ENCODE data around the gene MAP4K3.
A peak's percentile ranks its signal among the peaks of the same experiment; 100 is the strongest.

The MAP4K3 gene

DNA sequence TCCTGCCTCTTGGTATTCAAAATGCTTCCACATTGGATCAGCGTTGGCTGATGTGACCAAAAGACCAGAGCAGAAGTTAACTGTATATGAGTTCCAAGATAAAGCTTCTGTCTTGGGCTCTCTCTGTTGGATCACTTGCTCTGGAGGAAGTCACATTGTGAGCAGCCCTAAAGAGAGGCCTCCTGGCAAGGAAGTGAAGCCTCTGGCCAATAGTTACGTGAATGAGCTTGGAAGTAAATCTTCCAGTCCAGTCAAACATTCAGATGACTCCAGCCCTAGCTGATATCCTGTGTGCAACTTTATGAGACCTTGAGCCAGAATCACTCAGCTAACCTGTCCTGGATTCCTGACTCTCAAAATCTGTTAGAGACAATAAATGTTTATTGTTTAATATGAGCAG lies 125.6 kb downstream of the MAP4K3 start:
- no peak overlapping the region for H3K4me3 ChIP-seq (ENCODE audit: low read depth, low read length)
- TF ChIP-seq, protein P1, sequence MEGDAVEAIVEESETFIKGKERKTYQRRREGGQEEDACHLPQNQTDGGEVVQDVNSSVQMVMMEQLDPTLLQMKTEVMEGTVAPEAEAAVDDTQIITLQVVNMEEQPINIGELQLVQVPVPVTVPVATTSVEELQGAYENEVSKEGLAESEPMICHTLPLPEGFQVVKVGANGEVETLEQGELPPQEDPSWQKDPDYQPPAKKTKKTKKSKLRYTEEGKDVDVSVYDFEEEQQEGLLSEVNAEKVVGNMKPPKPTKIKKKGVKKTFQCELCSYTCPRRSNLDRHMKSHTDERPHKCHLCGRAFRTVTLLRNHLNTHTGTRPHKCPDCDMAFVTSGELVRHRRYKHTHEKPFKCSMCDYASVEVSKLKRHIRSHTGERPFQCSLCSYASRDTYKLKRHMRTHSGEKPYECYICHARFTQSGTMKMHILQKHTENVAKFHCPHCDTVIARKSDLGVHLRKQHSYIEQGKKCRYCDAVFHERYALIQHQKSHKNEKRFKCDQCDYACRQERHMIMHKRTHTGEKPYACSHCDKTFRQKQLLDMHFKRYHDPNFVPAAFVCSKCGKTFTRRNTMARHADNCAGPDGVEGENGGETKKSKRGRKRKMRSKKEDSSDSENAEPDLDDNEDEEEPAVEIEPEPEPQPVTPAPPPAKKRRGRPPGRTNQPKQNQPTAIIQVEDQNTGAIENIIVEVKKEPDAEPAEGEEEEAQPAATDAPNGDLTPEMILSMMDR (conservative IDR thresholded peaks at IDR 0.05; ENCODE audit: low read depth, low read length), result no peak
- DNase-seq (ENCODE audit: low read depth), result no peak

DNA sequence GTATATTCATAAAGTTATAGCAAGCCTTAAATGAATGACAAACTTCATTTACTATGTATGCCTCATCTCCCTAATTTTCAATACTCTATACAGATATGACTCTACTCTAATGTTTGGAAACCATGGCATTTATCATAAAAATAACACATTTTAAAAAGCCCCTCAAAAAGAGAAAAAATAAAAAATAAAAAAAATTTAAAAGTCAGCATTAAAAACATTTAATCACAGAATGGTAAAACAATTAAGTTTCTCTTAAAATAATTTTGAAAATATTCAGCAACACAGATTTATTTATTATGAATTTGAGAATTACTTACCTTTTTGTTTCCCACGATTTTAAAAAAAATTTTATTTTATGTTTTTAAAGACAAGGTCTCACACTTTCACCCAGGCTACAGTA lies 128.3 kb downstream of the MAP4K3 start:
- TF ChIP-seq, protein P1 (conservative IDR thresholded peaks at IDR 0.05; ENCODE audit: low read depth, low read length), result no peak
- no peak for DNase-seq (ENCODE audit: low read depth)
- no peak overlapping the region for H3K4me3 ChIP-seq (ENCODE audit: low read depth, low read length)

DNA sequence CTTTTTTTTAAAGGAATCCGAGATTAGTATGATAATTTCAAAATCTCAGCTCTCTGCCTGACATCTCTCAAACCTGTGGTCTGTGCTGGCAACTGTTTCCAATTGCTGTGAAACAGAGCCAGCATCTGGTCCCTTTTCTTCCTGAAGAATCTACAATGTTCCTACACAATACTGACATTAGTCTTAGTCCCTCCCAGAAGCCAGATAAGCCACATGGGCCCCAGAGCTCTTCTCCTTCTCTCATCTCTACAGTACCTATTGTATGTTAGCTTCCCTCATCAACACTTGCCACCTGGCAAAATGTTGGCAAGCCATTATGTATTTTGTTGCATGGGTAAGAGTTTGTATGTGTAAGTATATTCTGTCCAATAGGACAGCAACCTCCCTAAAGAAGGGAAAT lies 130.5 kb downstream of the MAP4K3 start:
- H3K4me3 ChIP-seq (ENCODE audit: low read depth, low read length), result no peak overlapping the region
- TF ChIP-seq, protein P1 (conservative IDR thresholded peaks at IDR 0.05; ENCODE audit: low read depth, low read length), result no peak
- no peak for DNase-seq (ENCODE audit: low read depth)

DNA sequence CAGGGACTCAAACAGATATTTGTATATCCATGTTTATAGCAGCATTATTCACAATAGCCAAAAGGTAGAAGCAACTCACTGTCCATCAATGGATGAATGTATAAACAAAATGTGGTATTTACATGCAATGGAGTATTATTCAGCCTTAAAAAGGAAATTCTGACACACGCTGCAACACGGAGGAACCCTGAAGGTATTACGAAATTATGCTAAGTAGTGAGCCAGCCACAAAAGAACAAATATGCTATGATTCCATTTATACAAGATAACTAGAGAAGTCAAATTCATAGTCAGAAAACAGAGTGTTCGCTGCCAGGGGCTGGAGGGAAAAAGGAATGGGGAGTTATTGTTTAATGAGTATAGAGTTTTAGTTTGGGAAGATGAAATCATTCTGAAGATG lies 132.4 kb downstream of the MAP4K3 start:
- no peak overlapping the region for H3K4me3 ChIP-seq (ENCODE audit: low read depth, low read length)
- TF ChIP-seq, protein P1 (conservative IDR thresholded peaks at IDR 0.05; ENCODE audit: low read depth, low read length), result no peak
- DNase-seq (ENCODE audit: low read depth), result peak; percentile 14

DNA sequence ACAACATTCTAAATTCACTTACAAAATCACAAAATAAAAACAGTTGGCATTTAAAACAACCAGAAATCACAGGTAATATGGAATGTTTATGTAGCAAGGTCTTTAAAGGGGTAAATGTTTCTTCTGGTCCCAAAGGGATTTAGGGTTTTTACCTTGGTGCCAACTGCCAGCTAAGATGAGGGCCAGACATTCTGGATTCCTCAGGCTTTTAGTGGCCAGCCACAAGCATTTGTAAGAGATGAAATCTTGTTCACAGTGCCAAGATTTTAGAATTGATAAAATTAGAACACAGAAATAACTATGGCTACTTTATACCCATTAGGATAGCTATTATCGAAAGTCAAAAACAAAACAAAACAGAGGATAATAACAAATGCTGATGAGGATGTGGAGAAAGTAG lies 132.9 kb downstream of the MAP4K3 start:
- H3K4me3 ChIP-seq (ENCODE audit: low read depth, low read length), result no peak overlapping the region
- TF ChIP-seq, protein P1 (conservative IDR thresholded peaks at IDR 0.05; ENCODE audit: low read depth, low read length), result no peak
- DNase-seq (ENCODE audit: low read depth), result no peak

DNA sequence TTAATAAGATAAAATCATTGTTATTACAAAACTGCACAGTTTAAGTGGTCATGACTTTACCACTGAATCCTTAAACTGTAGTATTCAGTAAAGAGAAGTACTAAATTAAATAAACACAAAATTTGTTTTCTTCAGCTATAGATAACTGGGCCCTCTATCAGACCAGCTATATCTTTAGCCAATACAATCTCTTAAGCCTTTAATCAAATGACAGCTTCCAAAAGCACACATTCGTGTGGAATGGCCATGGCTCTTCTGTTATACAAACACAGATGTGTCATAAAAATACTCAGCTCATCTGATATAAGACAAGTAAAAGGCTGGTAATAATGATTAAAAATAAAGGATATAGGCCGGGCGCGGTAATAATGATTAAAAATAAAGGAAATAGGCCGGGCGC lies 135.7 kb downstream of the MAP4K3 start:
- H3K4me3 ChIP-seq (ENCODE audit: low read depth, low read length), result no peak overlapping the region
- TF ChIP-seq, protein P1 (conservative IDR thresholded peaks at IDR 0.05; ENCODE audit: low read depth, low read length), result no peak
- no peak for DNase-seq (ENCODE audit: low read depth)

DNA sequence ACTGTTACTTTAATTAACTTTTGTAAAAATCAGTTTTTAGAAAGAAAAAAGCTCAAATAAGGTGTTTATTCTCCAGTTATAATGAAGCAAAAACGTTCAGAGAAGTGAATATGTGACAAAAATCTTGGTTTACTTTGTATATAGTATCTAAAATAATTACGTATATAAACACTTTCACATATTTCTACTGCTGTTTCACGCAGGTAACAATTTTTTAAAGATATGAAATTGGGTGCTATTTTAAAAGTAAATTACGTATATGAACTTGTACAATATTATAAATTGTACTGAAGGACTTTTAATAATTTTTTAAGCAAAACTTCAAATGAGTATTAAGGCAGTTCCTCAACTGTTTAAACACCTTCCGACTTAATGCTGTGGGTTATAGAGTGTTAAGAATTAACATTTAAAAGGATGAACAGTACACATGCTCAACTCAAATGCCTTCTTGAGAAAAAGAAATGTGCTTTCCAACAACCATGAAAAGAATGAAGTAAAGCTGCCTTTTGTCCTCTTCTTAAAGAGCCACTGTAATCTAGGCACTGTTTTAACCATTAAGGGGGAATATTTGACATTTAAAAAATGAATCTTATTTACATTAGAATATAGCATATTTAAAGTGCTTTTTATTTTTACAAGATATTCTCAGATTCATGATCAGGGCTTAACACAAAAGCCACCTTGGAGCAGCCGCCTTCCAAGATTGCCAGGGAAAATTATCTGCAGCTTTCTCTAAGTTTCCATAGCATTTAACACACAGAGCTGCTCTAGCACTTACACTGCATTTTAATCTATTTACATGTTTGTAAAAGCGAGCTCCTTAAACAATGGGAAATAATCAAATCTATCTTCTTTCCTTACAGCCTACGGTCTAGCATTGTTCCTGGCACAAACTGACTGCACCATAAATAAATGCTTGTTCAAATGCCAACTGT lies 136.8 kb downstream of the MAP4K3 start:
- H3K4me3 ChIP-seq (ENCODE audit: low read depth, low read length), result no peak overlapping the region
- TF ChIP-seq, protein P1 (conservative IDR thresholded peaks at IDR 0.05; ENCODE audit: low read depth, low read length), result no peak
- DNase-seq (ENCODE audit: low read depth), result no peak

All from choroid plexus epithelial cell (primary cell).